Measurements from ENCODE around the gene DPH1. TPM values are rescaled to one million over a fixed set of nuclear protein-coding genes. Genes with fewer than 3 reads are reported as not detected.

Gene DPH1
- total and polyA plus RNA-seq, 2 donors (not counting 1 experiment from before 2014, with no cell fraction given): 23.1 to 28.5 TPM

DNA sequence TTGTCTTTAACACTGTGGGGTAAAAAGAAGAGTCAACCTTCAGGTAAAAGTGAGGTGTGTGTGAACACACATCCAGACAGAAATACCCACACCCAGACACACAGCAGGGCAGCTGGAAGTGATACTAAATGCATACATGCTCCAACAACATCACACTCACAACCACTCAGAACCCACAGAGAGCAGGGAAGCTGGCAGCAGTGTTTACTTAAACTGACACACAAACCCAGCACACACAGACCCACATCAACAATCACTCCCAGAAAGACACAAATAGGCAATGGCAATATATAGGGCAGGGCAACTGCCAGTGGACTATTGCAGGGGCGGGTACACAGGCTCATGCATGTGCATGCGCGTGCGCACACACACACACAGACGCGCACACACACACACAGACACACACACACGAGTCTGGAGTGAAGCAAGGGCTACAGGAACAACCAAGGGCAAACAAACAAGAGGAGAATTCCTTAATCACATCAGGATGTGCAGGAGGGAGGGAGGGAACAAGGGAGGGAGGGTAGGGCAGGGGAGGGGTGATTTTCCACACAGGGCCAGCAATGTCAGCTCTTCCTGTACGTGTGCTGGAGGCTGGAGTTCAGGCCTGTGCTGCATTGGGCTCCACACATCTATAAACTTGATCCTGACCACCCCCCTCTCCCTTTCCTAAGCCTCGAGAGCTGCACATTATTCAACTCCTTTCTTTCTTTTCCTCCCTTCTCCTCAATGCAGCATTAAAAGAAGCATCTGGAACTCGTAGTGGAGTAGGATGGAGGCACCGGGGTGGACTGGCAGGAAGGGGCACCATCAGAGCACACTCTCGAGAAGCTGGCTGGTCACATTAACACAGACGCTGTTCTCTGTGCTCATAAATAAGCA, 55.1 kb downstream of the DPH1 start:
- TF ChIP-seq, protein P1, sequence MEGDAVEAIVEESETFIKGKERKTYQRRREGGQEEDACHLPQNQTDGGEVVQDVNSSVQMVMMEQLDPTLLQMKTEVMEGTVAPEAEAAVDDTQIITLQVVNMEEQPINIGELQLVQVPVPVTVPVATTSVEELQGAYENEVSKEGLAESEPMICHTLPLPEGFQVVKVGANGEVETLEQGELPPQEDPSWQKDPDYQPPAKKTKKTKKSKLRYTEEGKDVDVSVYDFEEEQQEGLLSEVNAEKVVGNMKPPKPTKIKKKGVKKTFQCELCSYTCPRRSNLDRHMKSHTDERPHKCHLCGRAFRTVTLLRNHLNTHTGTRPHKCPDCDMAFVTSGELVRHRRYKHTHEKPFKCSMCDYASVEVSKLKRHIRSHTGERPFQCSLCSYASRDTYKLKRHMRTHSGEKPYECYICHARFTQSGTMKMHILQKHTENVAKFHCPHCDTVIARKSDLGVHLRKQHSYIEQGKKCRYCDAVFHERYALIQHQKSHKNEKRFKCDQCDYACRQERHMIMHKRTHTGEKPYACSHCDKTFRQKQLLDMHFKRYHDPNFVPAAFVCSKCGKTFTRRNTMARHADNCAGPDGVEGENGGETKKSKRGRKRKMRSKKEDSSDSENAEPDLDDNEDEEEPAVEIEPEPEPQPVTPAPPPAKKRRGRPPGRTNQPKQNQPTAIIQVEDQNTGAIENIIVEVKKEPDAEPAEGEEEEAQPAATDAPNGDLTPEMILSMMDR (conservative IDR thresholded peaks at IDR 0.05 in 1 of 2, IDR thresholded peaks at IDR 0.05 in 1 of 2; ENCODE audit: low read depth in 1 of 2, low read length in 2 of 2): no peak
- TF ChIP-seq EZH2 (IDR thresholded peaks at IDR 0.05; ENCODE audit: low read length, missing control alignments): no peak
- Histone ChIP-seq H3K9me3 (ENCODE audit: control insufficient read depth, insufficient read depth, low read depth, low read length) (no peaks in the 10 kb centered on the region), H3K36me3 (ENCODE audit: control insufficient read depth, insufficient read depth, low read length) (peaks cover 4% of the 10 kb centered on the region), H3K79me2 (ENCODE audit: control insufficient read depth, insufficient read depth, low read length) (no peaks in the 10 kb centered on the region), H3K27me3 (ENCODE audit: control insufficient read depth, insufficient read depth, low read length) (no peaks in the 10 kb centered on the region), H3K4me2 (ENCODE audit: extremely low read depth, insufficient read depth, low read length) (peak overlapping the region; percentile 9), H3K4me3 (replicated peaks in 1 of 4; ENCODE audit: control extremely low read depth in 1 of 4, insufficient read depth in 1 of 4, low read depth in 3 of 4, low read length in 4 of 4) (no peak overlapping the region), H3K27ac (ENCODE audit: insufficient read depth, low read length) (peak overlapping the region; percentile 76), H3K9ac (ENCODE audit: insufficient read depth, low read length) (peak overlapping the region; percentile 47), H3K4me1 (ENCODE audit: control insufficient read depth, extremely low read depth, insufficient read depth, low read length) (peaks cover 61% of the 10 kb centered on the region), H2AFZ (ENCODE audit: low read length) (no peak overlapping the region), H4K20me1 (ENCODE audit: control insufficient read depth, extremely low read depth, insufficient read depth, low read length) (no peaks in the 10 kb centered on the region)
- peak; percentile 71 to 94 for DNase-seq (ENCODE audit: low read depth in 2 of 2)

DNA sequence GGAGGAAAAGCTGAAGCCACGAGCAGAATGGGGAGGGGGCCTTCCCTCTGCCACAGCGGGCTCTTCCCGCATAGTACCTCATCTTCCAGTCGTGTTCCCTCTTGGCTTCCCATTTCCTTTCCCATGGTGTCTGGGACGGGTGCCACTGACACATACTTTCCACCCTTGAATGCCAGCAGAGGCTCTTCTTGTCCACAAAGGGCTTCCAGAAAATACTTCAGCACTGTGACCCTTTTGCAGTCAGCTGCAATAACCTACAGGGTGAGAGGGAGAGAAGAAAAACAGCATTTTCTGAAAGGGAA, 55.6 kb downstream of the DPH1 start:
- Histone ChIP-seq H3K9me3 (ENCODE audit: control insufficient read depth, insufficient read depth, low read depth, low read length) (no peaks in the 10 kb centered on the region), H3K4me3 (replicated peaks in 1 of 4; ENCODE audit: control extremely low read depth in 1 of 4, insufficient read depth in 1 of 4, low read depth in 3 of 4, low read length in 4 of 4) (no peak overlapping the region), H4K20me1 (ENCODE audit: control insufficient read depth, extremely low read depth, insufficient read depth, low read length) (no peaks in the 10 kb centered on the region), H3K27me3 (ENCODE audit: control insufficient read depth, insufficient read depth, low read length) (no peaks in the 10 kb centered on the region), H3K36me3 (ENCODE audit: control insufficient read depth, insufficient read depth, low read length) (peaks cover 4% of the 10 kb centered on the region), H3K27ac (ENCODE audit: insufficient read depth, low read length) (peak overlapping the region; percentile 76), H2AFZ (ENCODE audit: low read length) (no peak overlapping the region), H3K79me2 (ENCODE audit: control insufficient read depth, insufficient read depth, low read length) (peaks cover 2% of the 10 kb centered on the region), H3K9ac (ENCODE audit: insufficient read depth, low read length) (no peak overlapping the region), H3K4me2 (ENCODE audit: extremely low read depth, insufficient read depth, low read length) (no peak overlapping the region), H3K4me1 (ENCODE audit: control insufficient read depth, extremely low read depth, insufficient read depth, low read length) (peaks cover 67% of the 10 kb centered on the region)
- no peak for TF ChIP-seq EZH2 (IDR thresholded peaks at IDR 0.05; ENCODE audit: low read length, missing control alignments)
- TF ChIP-seq, protein P1 (conservative IDR thresholded peaks at IDR 0.05 in 1 of 2, IDR thresholded peaks at IDR 0.05 in 1 of 2; ENCODE audit: low read depth in 1 of 2, low read length in 2 of 2): no peak
- peak; percentile 68 to 79 for DNase-seq (ENCODE audit: low read depth in 2 of 2)

DNA sequence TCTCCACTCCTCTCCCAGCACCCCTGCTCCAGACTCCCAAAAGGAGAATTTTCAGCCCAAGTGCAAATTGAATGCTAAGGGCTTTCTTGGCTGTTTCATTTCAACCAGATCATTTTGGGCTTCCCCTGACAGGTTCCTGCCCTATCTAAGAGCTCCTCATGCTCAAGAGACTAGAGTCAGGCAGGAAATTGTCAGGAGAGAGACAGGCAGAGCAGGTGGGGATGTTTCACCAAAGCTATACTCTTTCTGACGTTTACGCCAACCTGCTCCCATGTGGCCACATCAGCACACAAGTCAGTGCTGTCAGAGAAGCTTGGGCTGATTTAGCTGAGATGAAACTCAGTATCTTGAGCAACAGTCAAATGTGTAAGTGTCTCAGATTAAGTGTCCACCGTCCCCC, 56.4 kb downstream of the DPH1 start:
- no peak overlapping the region for H3K9ac ChIP-seq (ENCODE audit: insufficient read depth, low read length)
- peak overlapping the region; percentile 76 for H3K27ac ChIP-seq (ENCODE audit: insufficient read depth, low read length)
- no peak overlapping the region for H3K4me3 ChIP-seq (replicated peaks in 1 of 4; ENCODE audit: control extremely low read depth in 1 of 4, insufficient read depth in 1 of 4, low read depth in 3 of 4, low read length in 4 of 4)
- no peaks in the 10 kb centered on the region for H3K27me3 ChIP-seq (ENCODE audit: control insufficient read depth, insufficient read depth, low read length)
- no peaks in the 10 kb centered on the region for H3K36me3 ChIP-seq (ENCODE audit: control insufficient read depth, insufficient read depth, low read length)
- no peak overlapping the region for H2AFZ ChIP-seq (ENCODE audit: low read length)
- no peak for DNase-seq (ENCODE audit: low read depth in 2 of 2)
- H3K4me1 ChIP-seq (ENCODE audit: control insufficient read depth, extremely low read depth, insufficient read depth, low read length): peaks cover 72% of the 10 kb centered on the region
- no peak overlapping the region for H3K4me2 ChIP-seq (ENCODE audit: extremely low read depth, insufficient read depth, low read length)
- H3K9me3 ChIP-seq (ENCODE audit: control insufficient read depth, insufficient read depth, low read depth, low read length): no peaks in the 10 kb centered on the region
- H4K20me1 ChIP-seq (ENCODE audit: control insufficient read depth, extremely low read depth, insufficient read depth, low read length): no peaks in the 10 kb centered on the region
- peaks cover 2% of the 10 kb centered on the region for H3K79me2 ChIP-seq (ENCODE audit: control insufficient read depth, insufficient read depth, low read length)
- TF ChIP-seq EZH2 (IDR thresholded peaks at IDR 0.05; ENCODE audit: low read length, missing control alignments): no peak
- TF ChIP-seq, protein P1 (conservative IDR thresholded peaks at IDR 0.05 in 1 of 2, IDR thresholded peaks at IDR 0.05 in 1 of 2; ENCODE audit: low read depth in 1 of 2, low read length in 2 of 2): no peak

All from fibroblast of lung (primary cell).